COLO829 (cell line): Measurements from ENCODE around the gene EAF2.
"Not testable (repeated sequence)": the region's sequence is repeated elsewhere in the genome, so short reads cannot be mapped to it uniquely, and the experiment has no call there.

Experiments used
- DNase-seq: peaks from one replicate; pipeline ENCODE4 v3.0.0; 2012; ENCODE audit warnings: low spot score

The EAF2 gene

DNA sequence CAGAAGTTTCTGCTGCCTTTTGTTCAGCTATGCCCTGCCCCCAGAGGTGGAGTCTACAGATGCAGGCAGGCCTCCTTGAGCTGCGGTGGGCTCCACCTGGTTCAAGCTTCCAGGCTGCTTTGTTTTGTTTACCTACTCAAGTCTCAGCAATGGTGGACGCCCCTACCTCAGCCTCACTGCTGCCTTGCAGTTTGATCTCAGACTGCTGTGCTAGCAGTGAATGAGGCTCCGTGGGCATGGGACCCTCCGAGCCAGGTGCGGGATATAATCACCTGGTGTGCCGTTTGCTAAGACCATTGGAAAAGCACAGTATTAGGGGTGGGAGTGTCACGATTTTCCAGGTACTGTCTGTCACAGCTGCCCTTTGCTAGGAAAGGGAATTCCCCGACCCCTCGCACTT, 28.2 kb downstream of the EAF2 start:
- DNase-seq = not testable (repeated sequence)

DNA sequence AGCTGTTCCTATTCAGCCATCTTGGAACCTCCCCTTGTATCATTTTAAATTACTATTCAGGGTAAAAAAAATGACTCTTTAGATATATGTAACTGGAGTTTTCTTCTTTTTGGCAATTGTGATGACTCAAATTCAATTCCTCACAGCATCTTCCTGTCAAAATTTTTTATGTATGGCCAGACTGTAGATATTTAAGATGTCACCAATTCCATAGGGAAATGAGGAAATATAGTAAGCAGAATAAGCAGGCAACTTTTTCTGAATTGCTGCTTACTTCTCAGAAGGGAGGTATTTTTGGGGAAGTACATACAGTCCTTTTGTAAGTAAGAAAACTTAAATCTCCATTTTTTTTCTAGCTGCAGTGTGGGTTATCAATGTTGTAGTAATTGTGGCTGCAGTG, 28.8 kb downstream of the EAF2 start:
- no peak for DNase-seq

DNA sequence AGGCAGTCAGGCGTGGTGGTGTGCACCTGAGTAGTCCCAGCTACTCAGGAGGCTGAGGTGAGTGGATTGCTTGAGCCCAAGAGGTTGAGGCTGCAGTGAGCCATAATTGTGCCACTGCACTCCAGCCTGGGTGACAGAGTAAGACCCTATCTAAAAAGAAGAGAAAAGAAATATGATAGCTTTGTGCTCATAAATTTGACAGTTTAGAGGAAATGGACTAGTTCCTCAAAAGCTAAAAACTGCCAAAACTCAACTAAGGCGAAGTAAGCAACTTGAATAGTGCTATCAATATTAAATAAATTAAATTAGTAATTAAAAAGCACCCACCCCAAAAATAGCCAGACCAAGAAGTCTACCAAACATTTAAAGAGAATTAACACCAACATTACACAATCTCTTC, 34.7 kb downstream of the EAF2 start:
- no peak for DNase-seq

DNA sequence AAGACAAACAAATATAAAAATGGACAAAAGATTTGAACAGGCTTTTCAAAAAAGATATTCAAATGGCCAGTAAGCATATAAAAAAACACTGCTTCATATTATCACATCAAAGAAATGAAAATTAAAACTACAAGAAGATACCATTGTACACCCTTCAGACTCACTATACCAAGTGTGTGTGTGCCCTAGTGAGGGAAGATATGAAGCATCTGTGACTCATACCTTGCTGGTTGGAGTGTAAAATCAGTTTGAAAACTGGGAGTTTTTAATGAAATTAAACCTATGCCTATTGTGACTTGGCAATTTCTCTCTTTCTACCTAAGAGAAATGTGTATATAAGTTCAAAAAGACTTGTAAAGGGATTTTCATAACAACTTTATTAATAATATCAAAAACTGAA, 35.7 kb downstream of the EAF2 start:
- no peak for DNase-seq

DNA sequence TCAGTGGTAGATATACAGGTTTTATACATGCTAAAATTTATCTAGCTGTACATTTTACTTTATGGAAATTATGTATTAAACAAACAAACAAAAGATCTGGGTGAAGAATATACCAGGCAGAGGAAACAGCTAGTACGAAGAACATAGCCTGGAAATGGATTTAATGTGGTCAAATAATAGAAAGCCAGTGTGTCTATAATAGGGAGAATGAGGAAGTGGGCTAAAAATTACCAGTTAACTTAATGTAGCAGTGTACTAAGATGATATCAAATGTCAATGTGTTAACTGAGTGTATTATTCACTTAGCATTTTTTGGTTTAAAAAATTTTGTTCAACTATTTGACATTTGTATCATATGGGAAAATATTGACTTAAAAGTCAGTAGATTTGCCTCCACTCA, 36.4 kb downstream of the EAF2 start:
- DNase-seq = no peak

DNA sequence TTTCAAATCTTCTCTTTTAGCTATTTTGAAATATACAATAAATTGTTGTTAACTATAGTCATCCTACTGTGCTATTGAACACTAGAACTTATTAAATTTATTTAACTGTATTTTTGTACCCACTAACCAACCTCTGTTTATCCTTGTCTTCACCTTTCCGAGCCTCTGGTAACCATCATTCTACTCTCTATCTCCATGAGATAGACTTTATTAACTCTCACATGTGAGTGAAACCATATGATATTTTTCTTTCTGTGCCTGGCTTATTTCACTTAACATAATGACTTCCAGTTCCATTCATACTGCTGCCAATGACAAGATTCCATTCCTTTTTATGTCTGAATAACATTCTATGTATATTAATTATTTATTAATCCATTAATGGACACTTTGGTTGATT, 43.4 kb downstream of the EAF2 start:
- DNase-seq = no peak

DNA sequence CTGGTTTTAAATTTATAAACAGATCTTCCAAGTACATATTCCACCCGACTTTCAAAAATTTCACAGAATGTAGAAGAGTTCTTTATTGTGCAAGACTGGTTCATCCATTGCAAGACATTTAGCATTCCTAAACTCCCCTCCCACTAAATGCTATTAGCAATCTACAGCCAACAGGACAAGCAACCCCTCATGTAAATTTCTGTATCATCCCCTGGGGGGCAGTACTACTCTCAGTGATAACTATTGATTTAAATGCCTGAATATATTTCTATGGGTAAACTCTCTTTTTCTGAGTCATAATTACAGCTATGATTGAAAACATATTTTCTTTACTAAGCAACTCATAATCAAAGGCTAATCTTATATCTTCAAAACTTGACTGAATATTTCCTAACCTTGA, 48.5 kb downstream of the EAF2 start:
- DNase-seq = peak; percentile 32

DNA sequence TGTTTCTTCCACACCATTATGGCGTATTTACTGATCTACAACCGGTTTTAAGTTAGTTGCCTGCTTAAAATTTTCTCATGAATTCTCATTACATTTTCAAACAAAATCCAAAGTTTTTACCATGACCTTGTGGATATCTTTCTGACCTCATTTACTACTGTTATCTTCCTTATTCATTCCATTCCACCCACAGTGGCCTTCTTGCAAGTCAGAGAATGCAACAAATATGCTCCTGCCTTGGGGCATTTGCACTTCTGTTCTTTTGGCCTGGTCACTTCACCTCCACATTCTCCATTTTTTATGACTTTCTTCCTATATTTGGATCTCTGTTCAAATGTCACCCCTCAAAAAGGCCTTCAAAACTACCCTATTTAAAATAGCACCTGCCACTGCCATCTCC, 50.4 kb downstream of the EAF2 start:
- DNase-seq = no peak

DNA sequence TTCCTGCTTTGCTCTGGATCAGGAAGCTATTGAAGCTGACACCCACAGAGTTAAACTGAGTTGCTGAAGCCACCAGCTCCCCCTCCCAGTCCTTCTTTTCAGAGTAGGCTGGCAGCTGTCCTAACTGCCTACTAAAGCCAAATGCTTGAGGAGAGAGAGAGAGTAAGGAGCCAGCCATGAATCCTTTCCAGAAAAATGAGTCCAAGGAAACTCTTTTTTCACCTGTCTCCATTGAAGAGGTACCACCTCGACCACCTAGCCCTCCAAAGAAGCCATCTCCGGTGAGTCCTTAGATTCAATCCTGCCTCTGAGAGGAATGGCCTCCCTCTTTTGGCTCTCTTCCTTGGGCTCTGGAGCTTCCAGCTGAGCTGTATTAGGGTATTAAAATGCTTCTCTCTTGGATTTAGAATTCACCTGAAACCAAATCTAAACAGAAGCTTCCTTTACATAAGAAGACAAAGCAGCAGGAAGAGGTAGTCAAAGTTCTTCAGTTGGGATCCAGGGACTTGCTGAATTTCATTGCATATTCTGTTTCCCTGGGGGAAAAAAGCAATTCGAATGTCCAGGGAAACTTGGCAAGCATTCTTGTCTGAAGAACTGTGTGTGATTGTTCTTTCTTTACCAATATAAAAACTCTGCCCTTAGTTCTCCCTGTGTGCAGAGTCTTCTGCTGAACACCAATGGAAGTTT, 59.4 kb downstream of the EAF2 start, which contains the start of gene SLC15A2:
TSS of gene SLC15A2 (plus strand) at position 101 of the 690 bp plus-strand sequence. CDS start at position 177, 76 bp downstream.
- peak; percentile 37 for DNase-seq

DNA sequence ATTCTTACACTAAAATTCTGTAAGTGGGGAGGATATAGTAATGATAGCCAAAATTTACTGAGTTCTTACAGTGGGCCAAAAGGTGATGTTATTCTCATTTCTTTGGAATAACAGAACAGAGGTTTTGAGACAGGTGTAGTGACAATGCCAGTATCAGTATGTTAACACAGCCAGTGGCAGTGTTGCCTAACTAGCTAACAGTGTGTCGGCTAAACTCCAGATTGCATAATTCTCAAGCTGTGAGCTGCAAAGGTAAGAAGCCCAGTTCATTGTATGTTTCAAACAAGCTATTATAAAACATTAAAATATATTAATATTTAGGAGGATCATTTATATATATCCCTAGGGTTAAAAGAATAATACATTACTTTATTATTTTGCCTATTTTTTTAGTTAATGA, 60.1 kb downstream of the EAF2 start:
- no peak for DNase-seq

DNA sequence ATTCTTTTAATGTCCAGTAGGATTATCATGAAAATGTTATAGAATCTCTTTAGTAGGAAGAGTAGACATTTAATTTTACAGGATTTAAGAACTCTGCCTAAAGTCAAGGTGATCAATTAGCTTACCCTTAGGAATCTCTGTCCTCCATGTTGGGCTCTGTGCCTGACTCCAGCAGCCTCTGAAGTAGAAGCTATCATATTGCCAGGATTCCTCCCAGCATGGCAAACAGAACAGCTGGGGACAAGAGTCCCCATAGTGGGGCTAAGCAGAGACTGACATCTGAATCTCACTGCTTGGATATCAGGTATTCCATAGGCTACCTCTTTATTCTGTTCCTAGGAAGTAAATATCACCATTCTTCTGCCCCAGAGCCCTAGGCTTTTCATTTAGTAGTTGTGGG, 60.7 kb downstream of the EAF2 start:
- DNase-seq = no peak

DNA sequence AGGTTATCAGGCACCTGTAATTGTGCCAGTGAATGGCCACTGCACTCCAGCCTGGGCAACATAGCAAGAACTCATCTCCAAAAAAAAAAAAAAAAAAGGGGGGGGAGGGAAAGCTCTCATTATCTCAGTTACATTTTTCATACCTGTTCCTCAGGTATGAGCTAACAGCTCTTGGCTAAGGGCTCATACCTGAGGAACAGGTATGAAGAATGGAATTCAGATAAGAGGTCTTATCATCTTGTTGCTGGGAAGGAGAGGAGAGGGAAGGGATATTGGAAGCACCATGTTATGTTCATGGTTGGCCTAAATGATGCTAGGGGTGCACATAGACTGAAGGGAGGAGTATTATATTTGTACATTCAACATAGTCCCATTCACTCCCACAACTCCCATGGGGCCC, 61.8 kb downstream of the EAF2 start:
- no peak for DNase-seq

DNA sequence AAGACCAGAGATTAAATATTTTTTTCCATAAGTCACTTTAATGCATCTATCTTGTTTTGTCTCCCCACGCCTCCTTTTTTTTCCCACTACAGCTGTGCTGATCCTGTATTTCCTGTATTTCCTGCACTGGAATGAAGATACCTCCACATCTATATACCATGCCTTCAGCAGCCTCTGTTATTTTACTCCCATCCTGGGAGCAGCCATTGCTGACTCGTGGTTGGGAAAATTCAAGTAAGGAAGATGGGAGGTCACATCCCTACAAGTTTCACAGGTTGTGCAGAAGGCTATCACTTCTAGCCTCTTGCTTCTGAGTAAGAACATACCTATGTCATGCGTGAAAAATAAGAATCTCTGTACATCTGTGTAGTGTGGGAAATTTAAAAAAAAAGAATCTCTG, 62.3 kb downstream of the EAF2 start:
- no peak for DNase-seq

DNA sequence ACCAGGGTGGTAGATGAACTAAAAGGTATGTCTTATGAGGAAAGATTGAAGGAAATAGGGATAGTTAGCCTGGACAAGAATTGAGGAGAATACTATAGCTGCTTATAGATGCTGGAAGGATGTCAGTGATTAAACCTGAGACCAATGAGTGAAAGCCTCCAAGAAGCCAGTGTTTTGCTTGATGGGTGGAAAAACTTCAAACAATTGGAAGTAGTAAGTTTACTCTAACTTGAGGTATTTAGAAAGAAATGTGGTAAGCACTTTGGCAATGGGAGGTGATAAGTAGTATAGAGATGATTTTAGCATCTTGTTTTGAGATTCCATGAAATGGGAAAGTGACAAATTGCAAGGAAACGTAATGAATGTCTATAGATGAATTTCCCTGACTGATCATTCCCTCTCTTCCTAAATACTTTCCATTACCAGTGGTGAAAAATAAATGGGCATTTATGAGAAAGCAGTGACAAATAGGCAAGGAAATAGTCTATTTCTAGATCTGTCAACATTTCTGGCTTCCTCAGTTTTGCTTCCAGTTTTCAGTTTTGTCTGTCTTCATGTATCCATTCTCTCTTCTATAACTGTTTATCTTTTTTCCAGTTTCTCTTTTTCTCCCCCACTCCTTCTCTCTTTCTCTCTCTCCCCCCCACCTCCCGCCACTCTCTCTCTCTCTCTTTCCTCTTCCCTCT, 78.4 kb downstream of the EAF2 start:
- DNase-seq = no peak

DNA sequence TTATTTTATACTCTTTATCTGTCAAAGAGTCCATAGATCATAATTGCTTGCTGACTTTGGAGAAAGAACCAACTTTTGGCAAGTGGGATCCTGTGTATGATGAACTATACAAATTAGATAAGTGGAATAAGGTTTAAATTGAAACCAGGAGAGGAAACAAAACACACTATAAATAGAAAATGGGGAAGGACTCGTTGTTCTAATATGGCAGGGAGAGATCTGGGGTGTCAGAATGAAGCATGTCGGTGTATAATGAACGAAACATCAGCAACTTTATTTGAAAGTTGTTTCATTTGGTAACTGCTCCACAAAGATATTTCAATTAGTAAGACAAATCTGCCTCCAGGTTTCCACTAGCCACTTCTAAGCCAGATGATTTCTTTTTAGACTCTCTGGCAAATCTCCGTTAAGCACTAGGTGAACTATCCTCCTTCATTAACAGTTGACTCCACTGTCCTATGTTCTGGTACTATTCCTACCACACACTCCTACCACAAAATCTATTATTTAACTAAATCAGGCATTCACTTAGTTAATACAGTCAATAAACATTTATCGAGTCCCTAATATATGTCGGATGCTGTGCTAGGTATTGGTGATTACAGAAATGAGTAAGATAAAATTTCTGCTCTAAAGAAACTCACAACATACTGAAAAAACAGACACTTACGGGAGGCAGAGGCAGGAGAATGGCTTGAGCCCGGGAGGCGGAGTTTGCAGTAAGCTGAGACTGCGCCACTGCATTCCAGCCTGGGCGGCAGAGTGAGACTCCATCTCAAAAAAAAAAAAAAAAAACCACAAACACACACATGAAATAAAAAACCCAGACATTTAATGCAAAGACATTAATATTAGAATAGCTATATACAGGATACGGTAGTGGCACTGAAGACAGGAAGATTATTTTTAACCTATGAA, 79.3 kb downstream of the EAF2 start:
- no peak for DNase-seq

DNA sequence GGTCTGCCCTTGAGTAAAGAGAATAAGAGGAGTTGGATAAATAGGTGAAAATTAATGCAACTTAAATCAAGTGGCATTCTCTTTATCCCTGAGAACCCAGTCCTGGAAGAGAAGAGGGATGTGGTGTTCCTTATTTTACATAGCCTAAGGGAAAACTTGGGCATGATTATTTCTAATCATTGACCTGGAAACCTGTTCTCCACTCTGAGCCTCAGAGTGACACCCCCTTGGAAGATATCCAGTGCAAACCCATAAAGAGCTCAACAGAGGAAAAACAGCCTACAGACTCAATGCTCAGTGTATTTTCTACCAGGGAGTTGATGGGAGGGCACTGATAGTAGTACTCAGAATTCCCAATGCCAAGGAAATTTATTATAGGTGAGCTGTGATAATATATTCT, 81.2 kb downstream of the EAF2 start:
- DNase-seq = no peak

DNA sequence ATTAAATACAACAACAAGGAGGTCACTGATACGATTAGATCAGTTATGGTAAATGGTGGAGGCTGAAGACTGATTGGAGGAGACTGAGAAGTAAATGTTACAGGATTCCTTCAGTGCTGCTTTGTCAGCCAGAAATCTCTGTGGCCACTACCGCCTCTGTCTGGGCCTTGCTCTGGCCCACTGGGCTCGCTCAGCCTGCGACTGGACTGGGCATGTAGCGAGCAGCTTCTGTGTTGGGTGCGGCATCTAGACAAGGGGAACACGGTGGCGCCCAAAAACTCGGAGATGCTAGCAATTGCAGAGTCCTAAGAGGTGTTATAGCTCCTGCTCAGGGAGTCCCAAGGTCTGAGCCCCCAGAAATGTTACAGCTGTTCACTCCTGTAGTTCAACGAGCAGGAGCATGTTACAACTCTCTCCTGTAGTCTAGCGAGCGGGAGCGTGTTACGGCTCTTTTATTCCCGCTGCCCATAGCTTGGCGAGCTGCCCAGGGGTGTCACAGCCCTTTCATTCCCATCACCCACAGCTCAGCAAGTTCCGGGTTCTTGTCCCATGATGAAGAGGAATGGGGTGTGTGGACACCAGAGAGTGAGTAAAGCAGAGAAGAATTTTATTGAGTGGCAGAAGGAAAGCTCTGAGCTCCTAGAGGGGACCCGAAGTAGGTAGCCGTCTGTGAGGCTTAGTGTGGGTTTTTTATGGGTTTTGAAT, 83.9 kb downstream of the EAF2 start:
- DNase-seq = no peak

DNA sequence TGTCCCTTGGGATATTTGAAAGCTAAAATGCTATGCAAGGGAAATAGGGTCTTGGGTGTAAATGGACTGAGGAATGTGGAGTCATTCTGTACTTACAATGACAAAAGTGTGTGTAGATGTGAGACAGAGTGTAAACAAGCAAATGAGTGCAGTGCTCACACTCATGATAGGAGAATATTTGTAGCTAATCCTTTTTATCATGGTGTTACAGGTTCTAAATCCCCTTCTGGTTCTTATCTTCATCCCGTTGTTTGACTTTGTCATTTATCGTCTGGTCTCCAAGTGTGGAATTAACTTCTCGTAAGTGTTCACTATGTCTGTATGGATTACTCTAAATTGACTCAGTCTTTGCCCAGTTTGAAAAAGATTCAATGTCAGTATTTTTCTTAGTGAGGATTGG, 89.7 kb downstream of the EAF2 start:
- no peak for DNase-seq

DNA sequence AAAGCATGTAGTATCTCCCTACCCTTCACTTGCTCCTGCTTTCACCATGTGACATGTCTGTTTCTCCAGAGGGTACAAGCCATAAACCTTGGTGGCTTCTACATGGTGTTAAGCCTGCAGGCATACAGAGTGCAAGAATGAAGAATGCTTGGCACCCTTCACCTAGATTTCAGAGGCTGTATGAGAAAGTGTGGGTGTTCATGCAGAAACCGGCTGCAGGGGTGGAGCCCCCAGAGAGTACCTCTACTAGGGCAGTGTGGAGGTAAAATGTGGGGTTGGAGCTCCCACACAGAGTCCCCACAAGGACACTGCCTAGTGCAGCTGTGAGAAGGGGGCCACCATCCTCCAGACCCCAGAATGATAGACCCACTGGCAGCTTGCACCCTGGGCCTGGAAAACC, 91.4 kb downstream of the EAF2 start:
- DNase-seq = no peak
